ENCODE data around the gene DDX3X. TPM values are rescaled to one million over a fixed set of nuclear protein-coding genes. Genes with fewer than 3 reads are reported as not detected.

Gene DDX3X
- total and polyA plus RNA-seq, 2 of the 4 experiments (the other 2 are of a cell fraction): 64.8 to 229 TPM

GRCh38 chrX:41317477-41318208 lies 16.3 kb upstream of the DDX3X start:
- TF ChIP-seq MAZ (IDR thresholded peaks at IDR 0.05; ENCODE audit: borderline replicate concordance, low read depth, low read length) (no peak), CEBPB (IDR thresholded peaks at IDR 0.05; ENCODE audit: low read depth, low read length) (peak; percentile 39; the same call in 1 of the 2 replicates), CHD1 (IDR thresholded peaks at IDR 0.05; ENCODE audit: low read depth, low read length) (no peak), RFX5 (IDR thresholded peaks at IDR 0.05; ENCODE audit: low read depth, low read length) (no peak), POLR2A (IDR thresholded peaks at IDR 0.05; ENCODE audit: low read depth, low read length) (no peak), FOS (IDR thresholded peaks at IDR 0.05; ENCODE audit: low read depth, low read length) (no peak)
- Histone ChIP-seq H3K56ac (ENCODE audit: extremely low read depth, insufficient read depth, low read length) (no peak overlapping the region), H3K79me1 (ENCODE audit: low read depth in 1 of 2, low read length in 2 of 2) (no peaks in the 10 kb centered on the region), H3K9me1 (ENCODE audit: insufficient read depth, low read length) (no peaks in the 10 kb centered on the region; the same call in 1 of the 2 replicates), H3K27me3 (ENCODE audit: control insufficient read depth, insufficient read depth, low read length) (peaks cover 2% of the 10 kb centered on the region), H4K91ac (ENCODE audit: insufficient read depth, low read depth, low read length) (no peak overlapping the region), H3K27ac (ENCODE audit: insufficient read depth, low read length) (peak overlapping the region; percentile 3; the same call in 1 of the 2 replicates), H3K9ac (ENCODE audit: low read depth, low read length) (no peak overlapping the region), H4K8ac (ENCODE audit: low read depth in 2 of 2, low read length in 2 of 2) (peak overlapping the region in 1 of 2 experiments; percentile 57; a peak in 2 of 4 replicates), H3K36me3 (ENCODE audit: control insufficient read depth, insufficient read depth, low read length) (no peaks in the 10 kb centered on the region), H3K23ac (ENCODE audit: low read depth, low read length) (no peak overlapping the region), H2BK15ac (ENCODE audit: low read depth, low read length) (no peak overlapping the region), H3K4me2 (ENCODE audit: low read depth, low read length) (no peak overlapping the region), H3K4ac (ENCODE audit: low read depth, low read length) (no peak overlapping the region), H4K5ac (ENCODE audit: low read depth, low read length) (peak overlapping the region; percentile 16; the same call in 1 of the 2 replicates), H3K9me3 (ENCODE audit: control insufficient read depth, insufficient read depth, low read length) (no peaks in the 10 kb centered on the region), H2AK9ac (replicated peaks; ENCODE audit: low read depth, low read length, poor library complexity) (no peak overlapping the region), H2AFZ (replicated peaks; ENCODE audit: low read length, poor library complexity) (no peak overlapping the region), H3K14ac (replicated peaks; ENCODE audit: low read depth, low read length) (no peak overlapping the region), H4K20me1 (ENCODE audit: insufficient read depth, low read length) (no peaks in the 10 kb centered on the region), H3K4me3 (ENCODE audit: insufficient read depth, low read depth, low read length) (no peak overlapping the region), H2BK20ac (ENCODE audit: low read depth, low read length) (no peak overlapping the region), H3K4me1 (ENCODE audit: control insufficient read depth, insufficient read depth, low read length) (0 out of 2 replicates have a peak, but pooled peaks cover 3% of the 10 kb centered on the region), H2BK120ac (ENCODE audit: low read depth, low read length) (no peak overlapping the region), H3K18ac (ENCODE audit: low read depth, low read length) (no peak overlapping the region), H2BK5ac (ENCODE audit: low read depth, low read length, poor library complexity, severe bottlenecking) (no peak overlapping the region), H2AK5ac (ENCODE audit: low read depth, low read length) (no peak overlapping the region)
- in situ Hi-C loops (cut with MboI; ENCODE audit: low sequenced_read_pairs) (no loop called here), dilution Hi-C loops (cut with HindIII; ENCODE audit: low sequenced_read_pairs, unreplicated experiment) (no loop called here), intact Hi-C loops (cut with micrococcal nuclease) (no loop called here)
- ATAC-seq (ENCODE audit: low read depth) (no peak), DNase-seq (no peak)
- no CpG with 5 or more reads among the region's 6 CpGs for WGBS, 2 experiments (ENCODE audit: extremely low coverage in 2 of 2, insufficient read length in 1 of 2)
- BruUV-seq (replicated peaks): no TSS peak
- POLR2A ChIA-PET (ENCODE audit: unreplicated experiment): interaction anchor here (0.6 kb wide), 1 partner anchor 84 kb away, joined by 5 read pairs; no protein-coding TSS in a partner anchor
- CTCF ChIA-PET: interaction anchor here (0.7 kb wide), 2 partner anchors 178 to 1476 kb away, joined by 3 to 9 read pairs; no protein-coding TSS in a partner anchor

Data from IMR-90 (cell line).